Mucosa of descending colon (tissue), 3 donors: ENCODE results near the gene MAPKAPK3. TPM values are rescaled to one million over a fixed set of nuclear protein-coding genes. Genes with fewer than 3 reads are reported as not detected.
A peak's percentile ranks its signal among the peaks of the same experiment; 100 is the strongest.

Experiments
- ATAC-seq: fragments of 200-7000 bp; cut with Tn5 transposase; one replicate; pipeline ENCODE4 v1.9.1; 2020; ENCODE audit warnings: mild to moderate bottlenecking, moderate library complexity
- DNase-seq, 3 donors: peaks; one replicate each; pipeline ENCODE4 v3.0.0-alpha.2; 2020
- H3K36me3 ChIP-seq: fragments of 200-600 bp; one replicate; pipeline ENCODE4 v1.8.0; 2021; ENCODE audit warnings: low read depth, mild to moderate bottlenecking
- H3K4me1 ChIP-seq: fragments of 200-600 bp; one replicate; pipeline ENCODE4 v1.8.0; 2021; ENCODE audit warnings: low read depth, mild to moderate bottlenecking
- H3K4me3 ChIP-seq: fragments of 200-600 bp; one replicate; pipeline ENCODE4 v1.8.0; 2021; ENCODE audit warnings: mild to moderate bottlenecking
- H3K9me3 ChIP-seq: fragments of 200-600 bp; one replicate; pipeline ENCODE4 v1.8.0; 2021; ENCODE audit warnings: mild to moderate bottlenecking
- CTCF ChIP-seq: fragments of 200-600 bp; IDR thresholded peaks from one replicate; pipeline ENCODE4 v1.8.0; 2022; ENCODE audit warnings: antibody characterized with exemption, mild to moderate bottlenecking
- intact Hi-C, 2 donors: fragments of 100-400 bp; cut with DNase I in 1 of 2; cut with micrococcal nuclease in 1 of 2; formaldehyde crosslinking; loops; one replicate each; pipeline versions ENCODE4 v1.11.0 to v1.11.1; 2022; cut with DNase I, micrococcal nuclease
- total RNA-seq, 3 donors: library from RNA; stranded (reverse); fragmentation: NEBNext Ultra II Directional in 2 of 3; extraction: Animal tissue kit (Norgen Biotek cat#: 25700) in 2 of 3; gene quantifications; one replicate each; pipeline versions ENCODE4 v1.2.1 to v1.2.4, GENCODE V29; 2021 to 2023
- donor health status: DM: no; HTN: no; CAD: no; lungs with moderate emphysema.
- donor health status: DM: no; HTN: no; CAD: no.
- donor health status: DM: no; HTN: yes; CAD: no.

MAPKAPK3 gene
- total RNA-seq, 3 donors from 2014 or later, result 21.5 to 33.5 (median 25.5) TPM

- ATAC-seq, result no peak
- Histone ChIP-seq H3K4me3 (no peak overlapping the region), H3K9me3 (no peaks in the 10 kb centered on the region), H3K36me3 (no peaks in the 10 kb centered on the region), H3K4me1 (peaks cover 30% of the 10 kb centered on the region)
- no peak for DNase-seq
- intact Hi-C loops, result loop anchor here in 1 of 2 donors (2.0 kb wide), 1 partner anchor 43 kb away; no protein-coding TSS in a partner anchor
- no peak for TF ChIP-seq CTCF
Measured at GRCh38 chr3:50571486-50571885, 45.5 kb upstream of the MAPKAPK3 start.

- ATAC-seq (peak; percentile 54), DNase-seq (peak; percentile 80 to 89 (median 87))
- TF ChIP-seq CTCF, result peak; percentile 87
- no peaks in the 10 kb centered on the region for H3K9me3 ChIP-seq
- H3K4me1 ChIP-seq, result peaks cover 30% of the 10 kb centered on the region
- intact Hi-C loops, result no loop called here
- no peak overlapping the region for H3K4me3 ChIP-seq
- no peaks in the 10 kb centered on the region for H3K36me3 ChIP-seq
Measured at GRCh38 chr3:50572158-50572557, 44.8 kb upstream of the MAPKAPK3 start.

GRCh38 chr3:50572801-50573371, 44.1 kb upstream of the MAPKAPK3 start:
- H3K4me1 ChIP-seq, result peaks cover 24% of the 10 kb centered on the region
- H3K9me3 ChIP-seq, result no peaks in the 10 kb centered on the region
- H3K36me3 ChIP-seq, result no peaks in the 10 kb centered on the region
- ATAC-seq (no peak), DNase-seq (no peak)
- no peak for TF ChIP-seq CTCF
- no peak overlapping the region for H3K4me3 ChIP-seq
- intact Hi-C loops, result loop anchor here in 1 of 2 donors (1.0 kb wide), 1 partner anchor 40 kb away; no protein-coding TSS in a partner anchor

- intact Hi-C loops, result loop anchor here in 1 of 2 donors (1.0 kb wide), 1 partner anchor 39 kb away; no protein-coding TSS in a partner anchor
- ATAC-seq, result no peak
- peak in 1 of 3 donors; percentile 36 for DNase-seq
- TF ChIP-seq CTCF, result no peak
- Histone ChIP-seq H3K36me3 (no peaks in the 10 kb centered on the region), H3K9me3 (no peaks in the 10 kb centered on the region), H3K4me1 (peaks cover 18% of the 10 kb centered on the region), H3K4me3 (no peak overlapping the region)
Measured at GRCh38 chr3:50573566-50574443, 43.1 kb upstream of the MAPKAPK3 start.

GRCh38 chr3:50574444-50574831, 42.5 kb upstream of the MAPKAPK3 start:
- no peak for ATAC-seq
- TF ChIP-seq CTCF, result no peak
- DNase-seq, result no peak
- H3K36me3 ChIP-seq, result no peaks in the 10 kb centered on the region
- no peaks in the 10 kb centered on the region for H3K9me3 ChIP-seq
- intact Hi-C loops, result no loop called here
- H3K4me3 ChIP-seq, result no peak overlapping the region
- peaks cover 18% of the 10 kb centered on the region for H3K4me1 ChIP-seq
